DMS 273 treated with DMSO at 0.1 percent for 48 hours (cell line): ENCODE data around the gene RNF10.
A peak's percentile ranks its signal among the peaks of the same experiment; 100 is the strongest.
"Not testable (repeated sequence)": the region's sequence is repeated elsewhere in the genome, so short reads cannot be mapped to it uniquely, and the experiment has no call there.

Experiments used
- DNase-seq: peaks from one replicate; lab custom pipeline; 2025; lab: John Stamatoyannopoulos, UW

RNF10 gene

DNA sequence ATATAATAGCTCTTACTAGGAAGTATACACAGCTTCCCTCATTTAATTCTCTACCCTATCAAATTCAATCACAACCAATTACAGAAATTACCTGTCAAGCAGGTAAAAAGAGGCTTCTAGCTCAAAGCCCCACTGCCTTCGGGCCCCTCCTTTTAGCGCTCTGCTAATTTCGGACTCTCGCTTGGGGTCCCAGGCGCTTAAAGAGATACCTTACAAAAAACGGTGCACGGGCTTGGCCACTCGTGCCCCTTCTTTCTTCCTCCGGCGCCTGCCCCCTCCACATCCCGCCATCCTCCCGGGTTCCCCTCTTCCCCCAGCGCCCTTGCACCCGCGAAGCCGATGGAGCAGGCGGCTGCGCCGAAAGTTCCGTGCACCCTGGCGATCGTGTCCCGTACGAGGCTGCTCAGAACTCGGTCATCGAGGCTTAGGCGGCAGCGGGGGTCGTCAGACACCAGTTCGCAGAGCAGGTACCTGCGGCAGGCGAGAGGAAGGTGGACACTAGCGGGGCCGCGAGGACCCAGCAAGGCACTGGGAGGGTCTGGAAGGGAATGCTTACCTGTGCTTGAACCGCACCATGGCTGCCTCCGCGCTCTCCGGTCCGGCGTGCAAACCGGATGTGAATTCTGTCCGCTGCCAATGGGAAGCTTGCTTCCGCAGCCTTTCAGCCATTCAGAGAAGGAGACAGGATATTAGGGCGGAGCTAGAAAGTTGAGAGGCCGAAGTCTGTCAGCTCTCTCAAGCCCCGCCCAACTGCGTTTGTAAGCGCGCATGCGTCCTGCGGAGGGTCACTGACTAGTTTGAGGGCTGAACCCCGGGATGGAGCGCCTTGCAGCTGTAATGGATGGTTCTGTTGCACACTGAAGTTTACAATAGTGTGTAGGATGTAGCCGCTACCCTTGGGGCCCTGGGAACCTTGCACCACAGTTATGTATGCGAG, 46.9 kb downstream of the RNF10 start, which contains the start of gene POP5:
Gene POP5 (minus strand): TSS at position 616 of the 937 bp plus-strand sequence. CDS start 40 bp downstream, at position 576.
- DNase-seq, result peak; percentile 91

DNA sequence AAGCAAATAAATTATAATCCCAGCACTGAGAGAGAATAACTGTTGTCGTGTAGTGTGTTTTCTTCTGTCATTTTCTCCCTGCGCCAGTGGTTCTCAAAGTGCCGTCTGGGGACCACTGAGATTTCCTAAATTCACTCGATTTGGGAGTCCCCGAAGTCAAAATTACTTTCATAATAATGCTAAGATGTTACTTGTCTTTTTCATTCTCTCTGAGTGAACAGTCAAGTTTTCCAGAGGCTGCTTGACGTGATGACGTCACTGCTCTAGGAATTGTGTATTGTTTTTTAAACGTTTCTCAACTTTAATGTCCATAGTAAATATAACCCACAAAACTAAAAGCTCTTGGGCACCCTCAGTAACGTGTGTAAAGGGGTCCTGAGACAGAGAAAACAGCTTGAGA, 47.8 kb downstream of the RNF10 start:
- DNase-seq, result no peak

DNA sequence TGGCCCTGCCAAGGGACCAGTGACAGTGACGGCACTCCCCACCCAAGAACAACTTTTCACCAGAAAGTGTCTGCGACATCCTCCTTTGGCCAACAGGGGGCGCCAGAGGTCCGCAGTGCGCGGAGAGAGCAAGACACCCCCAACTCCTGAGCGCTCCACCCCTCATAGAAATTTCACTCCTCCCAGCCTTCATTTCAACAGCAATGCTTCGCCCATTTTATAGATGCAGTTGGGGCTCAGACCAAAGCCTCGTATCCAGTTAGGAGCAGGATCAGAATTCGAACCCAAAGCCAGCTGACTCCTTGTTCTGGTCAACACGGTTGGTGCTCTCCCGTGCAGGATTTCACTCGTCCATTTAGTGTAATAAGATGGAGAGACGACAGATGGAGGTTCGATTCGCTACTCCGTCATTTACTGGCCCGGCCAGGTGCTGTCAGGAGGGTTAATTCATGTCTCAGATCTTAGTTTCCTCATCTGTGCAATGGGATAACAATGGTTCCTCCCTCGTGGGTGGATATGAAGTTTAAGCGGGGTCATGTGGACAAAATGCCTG, 49.4 kb downstream of the RNF10 start:
- DNase-seq, result no peak

DNA sequence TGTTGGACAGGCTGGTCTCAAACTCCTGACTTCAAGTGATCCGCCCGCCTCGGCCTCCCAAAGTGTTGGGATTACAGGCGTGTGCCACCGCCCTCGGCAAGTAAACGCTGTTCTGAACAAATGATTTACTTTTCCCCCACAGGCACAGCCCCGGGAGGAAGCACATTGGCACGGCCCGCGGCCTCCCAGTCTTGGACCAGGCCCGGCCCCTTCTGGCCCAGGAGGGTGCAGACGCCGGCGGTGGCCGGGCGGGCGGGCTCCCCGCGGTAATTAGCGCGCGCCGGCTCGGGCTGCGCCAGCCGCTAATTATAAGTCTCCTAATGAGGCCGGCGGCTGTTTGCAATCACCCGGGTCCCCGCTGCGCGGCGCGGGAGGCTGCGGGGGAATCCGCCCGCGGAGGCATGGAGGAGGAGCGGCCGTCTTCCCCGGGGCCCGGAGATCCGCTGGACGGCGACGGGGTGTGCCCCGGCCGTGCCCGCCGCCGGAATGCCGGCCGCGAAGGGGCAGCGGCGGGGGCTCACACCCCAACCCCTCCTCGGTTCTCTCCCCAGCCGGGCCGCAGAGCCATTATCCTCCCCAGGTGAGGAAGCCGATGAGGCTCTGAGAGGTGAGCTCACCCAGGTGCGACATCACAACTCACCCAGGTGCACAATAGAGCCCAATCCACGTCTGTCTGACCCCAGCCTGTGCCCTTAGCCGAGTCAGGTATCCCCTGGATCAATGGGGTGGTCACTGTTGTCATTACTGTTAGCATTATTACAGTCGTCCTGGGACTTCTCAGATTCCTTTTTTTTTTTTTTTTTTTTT, 50.4 kb downstream of the RNF10 start:
- peak; percentile 4 for DNase-seq

DNA sequence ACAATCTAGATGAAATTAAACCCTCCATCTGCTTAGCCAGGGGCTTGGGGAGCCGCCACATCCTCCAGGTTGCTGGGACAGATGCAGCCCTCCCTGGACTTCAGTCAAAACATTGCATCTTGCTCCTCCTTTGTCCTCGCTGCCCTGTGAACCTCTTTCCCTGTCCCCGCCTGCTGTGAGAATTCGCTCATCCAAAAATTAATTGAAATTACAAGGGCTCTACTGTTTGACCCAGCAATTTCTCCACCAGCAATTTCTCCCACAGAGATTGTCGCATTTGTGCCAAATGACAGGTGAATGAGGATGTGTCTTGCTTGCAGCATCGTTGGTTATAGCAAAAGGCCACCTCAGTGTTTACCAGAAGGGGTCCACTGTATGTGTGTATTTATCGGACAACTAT, 52.0 kb downstream of the RNF10 start:
- no peak for DNase-seq

DNA sequence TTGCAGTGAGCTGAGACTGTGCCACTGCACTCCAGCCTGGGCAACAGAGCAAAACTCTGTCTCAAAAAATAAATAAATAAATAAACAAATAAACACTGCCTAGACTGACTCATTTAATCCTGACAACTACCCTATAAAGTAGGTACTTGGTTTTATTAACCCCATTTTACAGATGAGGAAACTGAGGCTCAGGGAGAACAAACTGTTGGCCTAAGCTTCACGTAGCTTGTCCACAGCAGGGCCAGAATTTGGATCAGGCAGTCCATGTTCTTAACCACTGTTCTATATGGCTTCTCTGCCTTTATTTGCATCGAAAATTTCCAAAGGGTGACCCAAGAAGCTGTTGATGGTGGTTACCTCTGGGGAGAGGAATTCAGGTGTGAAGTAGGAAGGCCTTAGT, 52.7 kb downstream of the RNF10 start:
- no peak for DNase-seq

DNA sequence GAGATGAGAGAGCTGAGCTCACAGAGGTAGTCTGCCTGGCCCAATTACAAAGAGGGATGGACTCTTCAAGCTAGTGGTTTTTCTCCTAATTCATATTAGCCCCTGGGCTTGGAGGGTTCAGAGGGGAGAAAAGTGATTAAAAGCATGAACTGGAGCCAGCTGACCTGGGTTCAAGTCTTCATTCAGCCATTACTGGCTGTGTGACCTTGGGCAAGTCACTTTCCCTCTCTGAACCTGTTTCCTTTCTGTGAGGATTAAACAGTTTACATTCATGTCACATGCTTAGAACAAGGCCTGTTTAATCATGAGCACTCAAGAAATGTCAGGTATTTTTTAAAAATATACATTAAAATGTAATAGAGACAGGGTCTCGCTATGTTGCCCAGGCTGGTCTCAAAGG, 54.2 kb downstream of the RNF10 start:
- no peak for DNase-seq

DNA sequence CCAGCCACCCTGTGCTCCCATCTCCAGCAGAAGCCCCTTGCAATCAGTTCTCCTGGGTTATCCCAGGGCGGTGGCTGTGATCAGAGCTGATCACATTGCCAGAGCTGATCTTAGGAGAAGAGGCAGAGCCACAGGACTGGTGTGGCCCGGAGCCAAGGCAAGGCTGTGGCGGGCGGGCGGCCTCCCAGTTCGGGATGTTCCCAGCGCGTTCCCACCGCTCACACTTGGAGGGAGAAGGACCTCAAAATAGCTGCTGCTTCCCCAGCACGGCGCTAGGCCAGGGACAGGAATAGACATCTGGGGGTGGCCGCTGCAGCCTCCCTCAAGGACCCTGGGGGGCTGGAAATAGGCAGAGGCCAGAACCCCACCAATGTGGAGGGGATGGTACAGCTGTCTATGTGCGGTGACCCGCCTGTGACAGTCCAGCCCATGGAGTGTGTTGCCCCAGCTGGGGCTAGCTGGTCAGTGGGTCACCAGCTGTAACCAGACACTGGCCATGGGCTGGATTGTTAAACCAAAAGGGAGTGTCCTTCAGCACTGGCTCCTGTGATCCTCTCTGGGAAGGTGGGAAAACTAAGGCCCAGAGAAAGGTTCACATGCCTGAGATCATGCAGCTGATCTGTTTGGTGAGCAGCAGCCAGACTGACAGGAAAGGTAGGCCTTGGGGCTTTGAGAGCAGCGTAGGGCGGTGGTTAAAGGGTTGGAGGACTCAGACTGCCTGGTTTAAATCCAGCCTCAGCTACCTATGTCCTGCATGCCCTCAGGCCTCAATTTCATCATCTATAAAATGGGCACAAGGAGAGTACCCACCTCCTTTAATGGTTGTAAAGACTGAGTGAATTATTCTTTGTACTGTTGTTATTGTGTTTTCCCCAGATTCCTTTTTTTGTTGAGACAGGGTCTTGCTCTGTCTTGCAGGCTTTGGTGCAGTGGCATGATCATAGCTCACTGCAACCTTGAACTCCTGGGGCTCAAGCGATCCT, 55.1 kb downstream of the RNF10 start:
- no peak for DNase-seq

DNA sequence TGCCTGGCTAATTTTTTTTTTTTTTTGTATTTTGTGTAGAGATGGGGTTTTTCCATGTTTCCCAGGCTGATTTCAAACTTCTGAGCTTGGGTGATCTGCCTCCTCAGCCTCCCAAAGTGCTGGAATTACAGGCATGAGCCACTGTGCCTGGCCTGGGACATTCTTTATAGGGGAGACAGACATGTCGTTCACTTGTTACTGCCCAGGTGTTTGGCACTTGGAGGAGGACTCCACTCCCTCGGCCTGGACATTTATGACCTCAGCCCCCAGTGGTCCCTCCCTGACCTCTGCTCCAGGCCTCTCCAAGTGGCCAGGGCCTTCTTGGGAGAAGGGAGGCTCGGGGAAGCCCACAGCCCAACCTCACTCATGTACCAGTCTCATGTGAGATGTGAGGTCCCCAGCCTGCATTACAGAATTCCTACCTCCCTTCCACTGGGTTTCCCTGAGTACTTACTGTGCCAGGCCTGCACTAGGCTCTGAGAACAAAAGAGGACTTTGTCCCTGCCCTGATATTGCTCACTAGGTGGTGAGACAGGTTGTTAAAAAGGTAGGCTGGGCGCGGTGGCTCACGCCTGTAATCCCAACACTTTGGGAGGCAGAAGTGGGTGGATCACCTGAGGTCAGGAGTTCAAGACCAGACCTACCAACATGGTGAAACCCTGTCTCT, 56.7 kb downstream of the RNF10 start:
- no peak for DNase-seq

DNA sequence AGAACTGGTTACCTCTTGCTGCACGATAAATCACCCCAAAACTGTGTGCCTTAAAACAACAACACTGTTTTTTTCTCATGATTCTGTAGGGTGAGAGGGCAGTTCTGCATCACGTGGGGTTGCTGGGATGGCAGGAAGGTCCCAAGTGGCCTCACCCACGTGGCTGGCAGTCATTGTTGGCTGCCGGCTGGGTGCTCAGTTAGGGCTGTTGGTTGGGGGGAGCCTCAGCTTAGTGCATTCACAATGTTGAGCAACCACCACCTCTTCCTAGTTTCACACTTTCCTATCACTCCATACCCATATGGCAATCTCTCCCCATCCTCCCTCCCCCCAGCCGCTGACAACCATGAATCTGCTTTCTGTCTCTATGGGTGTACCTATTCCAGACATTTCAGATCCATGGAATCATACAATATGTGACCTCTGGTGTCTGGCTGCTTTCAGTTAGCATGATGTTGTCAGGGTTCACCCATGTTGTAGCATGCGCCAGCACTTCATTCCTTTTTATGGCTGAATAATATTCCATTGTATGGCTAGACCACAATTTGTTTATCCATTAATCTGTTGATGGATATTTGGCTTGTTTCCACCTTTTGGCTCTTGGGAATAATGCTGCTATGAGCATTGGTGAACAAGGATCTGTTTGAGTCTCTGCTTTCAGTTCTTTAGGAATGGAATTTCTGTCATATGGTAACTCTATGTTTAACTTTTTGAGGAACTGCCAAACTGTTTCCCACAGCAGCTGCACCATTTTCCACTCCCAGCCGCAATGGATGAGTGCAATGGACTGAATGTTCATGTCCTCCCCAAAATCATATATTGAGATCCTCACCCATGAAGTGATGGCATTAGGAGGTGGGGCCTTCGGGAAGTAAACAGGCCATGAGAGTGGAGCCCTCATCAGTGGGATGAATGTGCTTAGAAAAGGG, 58.2 kb downstream of the RNF10 start:
- DNase-seq, result no peak

DNA sequence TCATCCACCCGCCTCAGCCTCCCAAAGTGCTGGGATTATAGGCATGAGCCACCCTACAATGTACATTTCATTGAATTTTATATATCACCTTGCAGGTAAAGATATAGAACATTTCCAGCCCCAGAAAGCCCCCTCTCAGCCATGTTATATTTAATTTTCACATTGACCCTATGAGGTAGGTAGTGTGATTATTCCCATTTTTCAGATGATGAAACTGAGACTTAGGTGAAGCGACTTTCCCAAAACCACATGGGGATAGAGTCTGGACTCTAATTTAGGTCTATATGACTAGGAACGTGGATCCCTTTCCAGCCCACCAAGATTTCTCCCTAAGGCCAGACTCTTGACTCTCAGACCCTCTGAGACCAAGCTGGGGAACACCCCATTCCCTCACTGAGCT, 62.7 kb downstream of the RNF10 start:
- no peak for DNase-seq

DNA sequence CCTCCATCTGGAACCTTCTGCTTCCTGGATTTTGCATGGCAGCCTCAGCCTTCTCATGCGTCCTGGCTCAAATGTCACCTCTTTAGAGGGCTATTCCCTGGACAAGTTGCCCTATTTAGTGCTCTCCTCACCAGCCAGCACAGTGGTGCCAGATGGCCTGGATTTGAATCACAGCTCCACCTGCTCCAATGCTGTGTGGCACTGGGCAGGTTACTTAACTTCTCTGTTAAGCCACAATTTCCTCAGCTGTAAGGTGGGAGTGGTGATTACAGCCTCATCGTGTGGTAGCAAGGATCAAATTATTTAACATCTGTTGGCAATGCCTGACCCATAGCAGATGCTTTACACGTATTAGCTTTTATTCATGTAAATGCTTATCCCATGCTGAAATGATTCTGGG, 63.7 kb downstream of the RNF10 start:
- DNase-seq, result no peak

DNA sequence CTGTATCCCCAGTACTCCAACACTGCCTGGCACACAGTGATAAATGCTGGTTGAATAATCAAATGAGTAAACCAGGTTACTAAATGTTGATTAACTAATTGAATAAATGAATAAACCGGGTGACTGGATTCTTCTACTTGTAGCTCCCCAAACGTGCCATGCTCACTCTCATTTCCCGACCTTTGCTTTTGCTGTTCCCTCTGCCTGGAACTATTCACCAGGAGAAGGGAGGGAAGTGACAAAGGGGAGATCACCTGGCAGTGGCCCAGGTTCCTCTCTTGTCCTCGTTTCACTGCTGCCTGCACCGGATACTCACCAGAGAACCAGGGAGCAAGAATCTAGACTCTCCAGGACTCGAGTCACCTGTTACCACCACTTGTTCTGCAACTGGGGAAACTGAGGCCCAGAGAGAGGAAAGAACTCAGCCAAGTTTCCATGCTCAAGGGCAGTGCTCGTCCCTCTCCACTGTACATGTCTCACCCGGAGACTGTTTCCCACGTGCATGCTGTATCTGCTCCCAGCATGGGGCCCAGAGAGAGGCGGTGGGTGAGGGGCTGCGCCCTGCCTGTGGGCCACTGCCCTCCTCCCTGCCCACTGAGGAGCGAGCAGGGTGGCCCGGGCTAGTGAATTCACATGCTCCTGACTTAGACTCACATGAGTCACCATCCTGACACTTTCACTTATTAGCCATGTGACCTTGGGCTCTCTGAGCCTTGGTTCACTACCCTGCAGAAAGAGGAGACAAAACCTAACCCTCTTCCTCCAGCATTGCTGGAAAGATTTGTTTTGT, 64.7 kb downstream of the RNF10 start:
- DNase-seq, result no peak

DNA sequence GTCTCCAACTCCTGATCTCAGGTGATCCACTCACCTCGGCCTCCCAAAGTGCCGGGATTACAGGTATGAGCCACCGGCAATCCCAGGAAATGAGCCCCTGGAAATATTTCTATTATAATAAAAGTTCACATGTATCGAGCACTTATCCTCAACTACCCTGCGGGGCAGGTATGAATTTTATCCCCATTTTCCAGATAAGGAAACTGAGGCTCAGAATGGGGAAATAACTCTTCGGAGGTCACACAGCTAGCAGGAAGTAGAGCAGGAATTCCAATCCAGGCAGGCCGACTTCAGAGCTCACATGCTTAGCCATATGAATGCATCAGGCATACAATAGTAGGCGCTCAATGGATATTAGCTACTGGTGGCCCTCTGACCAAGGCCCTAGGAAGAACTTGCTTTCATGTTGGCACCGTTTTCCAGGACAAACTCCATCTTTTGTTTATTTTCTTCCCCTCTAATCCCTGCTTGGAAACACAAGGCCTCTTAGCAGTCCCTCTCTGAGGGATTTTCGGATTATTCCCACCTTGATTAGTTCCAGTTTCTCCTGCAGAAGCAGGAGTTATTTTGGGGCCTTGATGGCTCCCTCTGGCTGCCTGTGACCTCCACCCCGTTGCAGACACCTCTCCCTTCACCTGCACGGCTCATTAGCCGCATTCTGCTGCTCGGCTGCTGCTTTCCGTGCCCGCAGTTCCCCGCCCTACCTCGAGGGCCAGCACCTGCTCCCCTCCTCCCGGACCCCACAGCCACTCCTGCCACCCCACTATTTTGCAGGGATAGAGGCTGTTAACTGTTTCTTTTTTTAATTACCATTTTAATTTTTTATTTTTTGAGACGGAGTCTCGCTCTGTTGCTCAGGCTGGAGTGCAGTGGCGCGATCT, 65.8 kb downstream of the RNF10 start:
- DNase-seq, result no peak

DNA sequence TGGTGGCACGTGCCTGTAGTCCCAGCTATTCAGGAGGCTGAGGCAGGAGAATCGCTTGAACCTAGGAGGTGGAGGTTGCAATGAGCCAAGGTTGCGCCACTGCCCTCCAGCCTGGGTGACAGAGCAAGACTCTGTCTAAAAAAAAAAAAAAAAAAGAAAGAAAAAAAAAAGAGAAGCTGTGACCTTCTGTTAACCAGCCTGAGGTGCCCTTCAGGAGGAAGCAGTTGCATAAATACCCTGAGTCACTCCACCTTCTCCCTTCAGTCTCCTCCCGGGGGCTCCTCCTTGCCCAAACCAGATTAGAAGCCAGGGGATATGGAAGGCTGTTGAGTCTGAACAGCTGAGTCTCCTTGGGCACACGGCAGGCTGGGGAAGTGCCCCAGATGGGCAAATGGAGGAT, 68.3 kb downstream of the RNF10 start:
- not testable (repeated sequence) for DNase-seq

DNA sequence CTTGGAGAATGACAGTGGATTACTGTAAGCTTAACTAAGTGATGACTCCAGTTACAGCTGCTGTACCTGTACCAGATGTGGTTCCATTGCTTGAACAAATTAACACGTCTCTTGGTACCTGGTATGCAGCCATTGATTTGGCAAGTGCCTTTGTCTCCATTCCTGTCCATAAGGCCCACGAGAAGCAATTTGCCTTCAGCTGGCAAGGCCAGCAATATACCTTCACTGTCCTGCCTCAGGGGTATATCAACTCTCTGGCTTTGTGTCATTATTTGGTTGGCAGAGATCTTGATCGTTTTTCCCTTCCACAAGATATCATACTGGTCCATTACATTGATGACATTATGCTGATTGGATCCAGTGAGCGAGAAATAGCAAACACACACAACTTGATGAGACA, 76.4 kb downstream of the RNF10 start:
- DNase-seq, result no peak

DNA sequence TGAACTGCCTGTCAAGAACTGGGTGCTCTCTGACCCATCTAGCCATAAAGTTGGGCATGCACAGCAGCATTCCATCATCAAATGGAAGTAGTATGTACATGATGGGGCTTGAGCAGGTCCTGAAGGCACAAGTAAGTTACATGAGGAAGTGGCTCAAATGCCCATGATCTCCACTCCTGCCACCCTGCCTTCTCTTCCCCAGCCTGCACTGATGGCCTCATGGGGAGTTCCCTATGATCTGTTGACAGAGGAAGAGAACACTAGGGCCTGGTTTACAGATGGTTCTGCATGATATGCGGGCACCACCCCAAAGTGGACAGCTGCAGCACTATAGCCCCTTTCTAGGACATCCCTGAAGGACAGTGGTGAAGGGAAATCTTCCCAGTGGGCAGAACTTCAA, 77.4 kb downstream of the RNF10 start:
- DNase-seq, result not testable (repeated sequence)

DNA sequence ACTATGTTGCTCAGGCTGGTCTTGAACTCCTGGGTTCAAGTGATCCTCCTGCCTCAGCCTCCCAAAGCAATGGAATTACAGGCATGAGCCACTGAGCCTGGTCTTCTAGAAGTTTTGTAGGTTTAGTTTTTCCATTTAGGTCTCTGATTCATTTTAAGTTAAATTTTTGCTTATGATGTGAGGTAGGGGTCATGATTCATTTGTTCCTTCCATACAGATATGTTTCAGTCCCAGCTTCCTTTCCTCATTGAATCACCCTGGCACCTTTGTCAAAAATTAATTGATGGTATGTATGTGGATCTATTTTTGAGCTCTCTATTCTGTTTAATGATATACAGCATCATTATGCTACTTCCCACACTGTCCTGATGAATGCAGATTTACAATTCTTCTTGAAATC, 80.7 kb downstream of the RNF10 start:
- DNase-seq, result no peak
